HepG2 (cell line): ENCODE results near the gene C17orf75. TPM values are rescaled to one million over a fixed set of nuclear protein-coding genes. Genes with fewer than 3 reads are reported as not detected.

Experiments used
- ARNT2 ChIP-seq: sonication (generic); formaldehyde crosslinking; IDR thresholded peaks from 2 replicates; pipeline ENCODE4 v1.8.0; 2022; ENCODE audit warnings: mild to moderate bottlenecking, low read depth, missing genetic modification reagents, moderate library complexity
- ATF7 ChIP-seq, 2 experiments: fragments of 450-650 bp in 1 of 2; sonication (generic) in 1 of 2; formaldehyde crosslinking in 1 of 2; IDR thresholded peaks; 2 replicates each; pipeline versions ENCODE4 v1.4.0 to v1.6.1; 2016 to 2020; ENCODE audit warnings: antibody characterized with exemption in 1 of 2, mild to moderate bottlenecking in 1 of 2, missing genetic modification reagents in 1 of 2
- ELF3 ChIP-seq: IDR thresholded peaks from 2 replicates; pipeline ENCODE4 v1.6.1; 2016; ENCODE audit warnings: missing genetic modification reagents, missing compliant biosample characterization
- HNF4G ChIP-seq, 2 experiments: sonication (generic) in 1 of 2; formaldehyde crosslinking in 1 of 2; IDR thresholded peaks; 2 replicates each; pipeline versions ENCODE4 v1.4.0 to v1.6.1; 2011 to 2020; ENCODE audit warnings: borderline replicate concordance in 2 of 2, low read depth in 2 of 2, mild to moderate bottlenecking in 2 of 2, low read length in 1 of 2, missing genetic modification reagents in 1 of 2, moderate library complexity in 1 of 2
- KDM6A ChIP-seq: IDR thresholded peaks from 2 replicates; pipeline ENCODE4 v1.6.1; 2016; ENCODE audit warnings: low read depth
- KLF6 ChIP-seq: IDR thresholded peaks from 2 replicates; pipeline ENCODE4 v1.8.0; 2016; ENCODE audit warnings: missing biosample characterization, missing genetic modification reagents
- MAF1 ChIP-seq: sonication (generic); formaldehyde crosslinking; IDR thresholded peaks from 2 replicates; pipeline ENCODE4 v1.5.0; 2020; ENCODE audit warnings: missing genetic modification reagents, borderline replicate concordance
- MAFK ChIP-seq, 2 experiments: IDR thresholded peaks in 1 of 2; conservative IDR thresholded peaks in 1 of 2; 2 replicates each; pipeline ENCODE4 v1.6.1; 2011; ENCODE audit warnings: improper control_type of control experiment in 2 of 2, low read length in 2 of 2
- MEIS1 ChIP-seq: sonication (generic); formaldehyde crosslinking; IDR thresholded peaks from 2 replicates; pipeline ENCODE4 v1.9.0; 2021; ENCODE audit warnings: mild to moderate bottlenecking, missing genetic modification reagents, moderate library complexity, borderline replicate concordance
- MYC ChIP-seq: sonication (generic); formaldehyde crosslinking; IDR thresholded peaks from 2 replicates; pipeline ENCODE4 v1.9.0; 2021; ENCODE audit warnings: missing genetic modification reagents, borderline replicate concordance
- PRMT3 ChIP-seq: sonication (generic); formaldehyde crosslinking; IDR thresholded peaks from 2 replicates; pipeline ENCODE4 v1.8.1; 2022; ENCODE audit warnings: low read depth, mild to moderate bottlenecking, moderate library complexity, missing genetic modification reagents, borderline replicate concordance
- SAP130 ChIP-seq: IDR thresholded peaks from 2 replicates; pipeline ENCODE4 v1.6.1; 2016; ENCODE audit warnings: low read depth
- TMF1 ChIP-seq: sonication (generic); formaldehyde crosslinking; IDR thresholded peaks from 2 replicates; pipeline ENCODE4 v1.8.1; 2022; ENCODE audit warnings: low read depth, missing genetic modification reagents
- U2AF2 ChIP-seq: fragments of 200-400 bp; formaldehyde crosslinking; IDR thresholded peaks from 2 replicates; pipeline ENCODE4 v1.6.1; 2017; ENCODE audit warnings: low read depth, mild to moderate bottlenecking, low read length
- ZNF17 ChIP-seq: sonication (generic); formaldehyde crosslinking; IDR thresholded peaks from 2 replicates; pipeline ENCODE4 v1.5.0; 2020; ENCODE audit warnings: mild to moderate bottlenecking, missing genetic modification reagents
- ZNF260 ChIP-seq: sonication (generic); formaldehyde crosslinking; IDR thresholded peaks from 2 replicates; pipeline ENCODE4 v1.4.0; 2020; ENCODE audit warnings: missing genetic modification reagents, low read depth, mild to moderate bottlenecking, borderline replicate concordance
- ZNF30 ChIP-seq: sonication (generic); formaldehyde crosslinking; IDR thresholded peaks from 2 replicates; pipeline ENCODE4 v1.5.0; 2020; ENCODE audit warnings: mild to moderate bottlenecking, missing genetic modification reagents
- ZNF333 ChIP-seq: sonication (generic); formaldehyde crosslinking; IDR thresholded peaks from 2 replicates; pipeline ENCODE4 v1.4.0; 2020; ENCODE audit warnings: mild to moderate bottlenecking, missing genetic modification reagents, borderline replicate concordance
- ZNF343 ChIP-seq: sonication (generic); formaldehyde crosslinking; IDR thresholded peaks from 2 replicates; pipeline ENCODE4 v1.4.0; 2020; ENCODE audit warnings: mild to moderate bottlenecking, missing genetic modification reagents
- ZNF430 ChIP-seq: sonication (generic); formaldehyde crosslinking; IDR thresholded peaks from 2 replicates; pipeline ENCODE4 v1.9.0; 2021; ENCODE audit warnings: mild to moderate bottlenecking, missing genetic modification reagents
- polyA plus RNA-seq, 8 experiments: library from polyadenylated mRNA; depleted of rRNA in 3 of 8; stranded (reverse) in 7 of 8; unstranded in 1 of 8; fragments of >200 nt; fragmentation: Illumina TruSeq in 4 of 8; extraction: Trizol in 4 of 8; gene quantifications; 2 replicates each; pipeline versions ENCODE4 v1.2.1 to v1.2.3, GENCODE V29; 2011 to 2016; ENCODE audit warnings: low read depth in 4 of 8, missing spikeins in 1 of 8, mixed read lengths in 1 of 8; ENCODE audit not compliant: insufficient read depth in 1 of 8
- total RNA-seq, 5 experiments: library from RNA; depleted of rRNA; stranded (reverse); fragments of >200 nt; fragmentation: Illumina TruSeq; extraction: Trizol; gene quantifications; 2 replicates each; pipeline ENCODE4 v1.2.3, GENCODE V29; 2016; ENCODE audit warnings: low read depth in 1 of 5
- TF ChIP-seq, protein P1 (sequence below): sonication (generic); formaldehyde crosslinking; IDR thresholded peaks from 2 replicates; pipeline ENCODE4 v1.5.1; 2020; ENCODE audit warnings: mild to moderate bottlenecking, missing genetic modification reagents, moderate library complexity
- TF ChIP-seq, protein P2 (sequence below): sonication (generic); formaldehyde crosslinking; IDR thresholded peaks from 2 replicates; pipeline ENCODE4 v1.4.0; 2020; ENCODE audit warnings: missing genetic modification reagents, borderline replicate concordance
- TF ChIP-seq, protein P3 (sequence below): sonication (generic); formaldehyde crosslinking; IDR thresholded peaks from 2 replicates; pipeline ENCODE4 v1.4.0; 2020; ENCODE audit warnings: missing genetic modification reagents

The C17orf75 gene
- total and polyA plus RNA-seq, 2 of the 13 experiments (the other 11 are each of a cell fraction or from before 2014, with no cell fraction given) = 16.2 to 33.0 TPM

DNA sequence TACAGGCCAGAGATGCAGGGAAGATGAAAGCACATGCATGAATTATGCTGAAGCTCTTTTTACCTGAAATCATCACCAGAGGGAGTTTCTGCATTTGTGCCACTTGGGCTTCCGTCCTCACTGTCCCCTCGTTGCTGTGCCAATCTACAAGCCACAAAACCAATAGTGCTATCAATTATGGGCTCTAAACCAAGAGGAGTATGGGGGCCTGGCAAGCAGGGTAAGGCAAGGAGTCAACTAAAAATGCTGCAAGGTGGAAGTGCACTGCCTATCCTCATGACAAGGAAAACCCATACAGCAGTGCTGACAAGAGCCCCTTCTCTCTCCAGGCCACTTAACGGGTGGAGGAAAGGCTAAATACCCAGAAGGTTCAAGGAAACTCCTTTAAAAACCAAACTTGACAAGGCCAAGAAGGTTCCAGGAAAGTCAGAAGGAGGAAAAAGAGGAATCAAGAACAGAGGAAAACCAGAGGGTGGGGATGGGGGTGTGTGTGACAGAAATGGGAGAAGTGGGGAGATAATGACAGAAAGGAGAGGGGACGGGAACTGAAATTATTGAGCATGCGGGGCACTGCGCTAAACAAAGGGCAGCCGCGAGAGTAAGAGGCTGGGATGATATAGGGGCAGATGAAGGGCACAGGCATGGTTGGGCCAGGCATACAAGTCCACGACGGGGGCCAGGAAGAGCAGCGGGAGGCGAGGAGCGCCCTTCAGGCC, 674 bp downstream of the C17orf75 start (continued):
- TF ChIP-seq, protein P1, sequence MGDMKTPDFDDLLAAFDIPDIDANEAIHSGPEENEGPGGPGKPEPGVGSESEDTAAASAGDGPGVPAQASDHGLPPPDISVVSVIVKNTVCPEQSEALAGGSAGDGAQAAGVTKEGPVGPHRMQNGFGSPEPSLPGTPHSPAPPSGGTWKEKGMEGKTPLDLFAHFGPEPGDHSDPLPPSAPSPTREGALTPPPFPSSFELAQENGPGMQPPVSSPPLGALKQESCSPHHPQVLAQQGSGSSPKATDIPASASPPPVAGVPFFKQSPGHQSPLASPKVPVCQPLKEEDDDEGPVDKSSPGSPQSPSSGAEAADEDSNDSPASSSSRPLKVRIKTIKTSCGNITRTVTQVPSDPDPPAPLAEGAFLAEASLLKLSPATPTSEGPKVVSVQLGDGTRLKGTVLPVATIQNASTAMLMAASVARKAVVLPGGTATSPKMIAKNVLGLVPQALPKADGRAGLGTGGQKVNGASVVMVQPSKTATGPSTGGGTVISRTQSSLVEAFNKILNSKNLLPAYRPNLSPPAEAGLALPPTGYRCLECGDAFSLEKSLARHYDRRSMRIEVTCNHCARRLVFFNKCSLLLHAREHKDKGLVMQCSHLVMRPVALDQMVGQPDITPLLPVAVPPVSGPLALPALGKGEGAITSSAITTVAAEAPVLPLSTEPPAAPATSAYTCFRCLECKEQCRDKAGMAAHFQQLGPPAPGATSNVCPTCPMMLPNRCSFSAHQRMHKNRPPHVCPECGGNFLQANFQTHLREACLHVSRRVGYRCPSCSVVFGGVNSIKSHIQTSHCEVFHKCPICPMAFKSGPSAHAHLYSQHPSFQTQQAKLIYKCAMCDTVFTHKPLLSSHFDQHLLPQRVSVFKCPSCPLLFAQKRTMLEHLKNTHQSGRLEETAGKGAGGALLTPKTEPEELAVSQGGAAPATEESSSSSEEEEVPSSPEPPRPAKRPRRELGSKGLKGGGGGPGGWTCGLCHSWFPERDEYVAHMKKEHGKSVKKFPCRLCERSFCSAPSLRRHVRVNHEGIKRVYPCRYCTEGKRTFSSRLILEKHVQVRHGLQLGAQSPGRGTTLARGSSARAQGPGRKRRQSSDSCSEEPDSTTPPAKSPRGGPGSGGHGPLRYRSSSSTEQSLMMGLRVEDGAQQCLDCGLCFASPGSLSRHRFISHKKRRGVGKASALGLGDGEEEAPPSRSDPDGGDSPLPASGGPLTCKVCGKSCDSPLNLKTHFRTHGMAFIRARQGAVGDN (CRISPR knock-in tag) = no peak
- TF ChIP-seq, protein P2, sequence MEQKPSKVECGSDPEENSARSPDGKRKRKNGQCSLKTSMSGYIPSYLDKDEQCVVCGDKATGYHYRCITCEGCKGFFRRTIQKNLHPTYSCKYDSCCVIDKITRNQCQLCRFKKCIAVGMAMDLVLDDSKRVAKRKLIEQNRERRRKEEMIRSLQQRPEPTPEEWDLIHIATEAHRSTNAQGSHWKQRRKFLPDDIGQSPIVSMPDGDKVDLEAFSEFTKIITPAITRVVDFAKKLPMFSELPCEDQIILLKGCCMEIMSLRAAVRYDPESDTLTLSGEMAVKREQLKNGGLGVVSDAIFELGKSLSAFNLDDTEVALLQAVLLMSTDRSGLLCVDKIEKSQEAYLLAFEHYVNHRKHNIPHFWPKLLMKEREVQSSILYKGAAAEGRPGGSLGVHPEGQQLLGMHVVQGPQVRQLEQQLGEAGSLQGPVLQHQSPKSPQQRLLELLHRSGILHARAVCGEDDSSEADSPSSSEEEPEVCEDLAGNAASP (CRISPR knock-in tag) = 0 out of 2 replicates have a peak, but pooled peaks have one; percentile 23
- TF ChIP-seq TMF1 (CRISPR knock-in tag) (no peak), HNF4G (IDR thresholded peaks at IDR 0.05; ENCODE audit: borderline replicate concordance, low read depth, low read length) (no peak), HNF4G (CRISPR knock-in tag; IDR thresholded peaks at IDR 0.05; ENCODE audit: borderline replicate concordance, low read depth) (peak; percentile 46; the same call in 1 of the 2 replicates), ZNF333 (no peak), ARNT2 (no peak), ZNF430 (CRISPR knock-in tag) (0 out of 2 replicates have a peak, but pooled peaks have one; percentile 20), MAFK (conservative IDR thresholded peaks at IDR 0.05 in 1 of 2, IDR thresholded peaks at IDR 0.05 in 1 of 2; ENCODE audit: low read length in 2 of 2) (no peak), ATF7 (IDR thresholded peaks at IDR 0.05) (no peak), ATF7 (CRISPR knock-in tag; IDR thresholded peaks at IDR 0.05) (no peak), KDM6A (CRISPR knock-in tag) (no peak), MEIS1 (no peak), PRMT3 (CRISPR knock-in tag) (0 out of 2 replicates have a peak, but pooled peaks have one; percentile 35), ZNF260 (CRISPR knock-in tag) (no peak), ZNF30 (CRISPR knock-in tag) (no peak), SAP130 (CRISPR knock-in tag) (0 out of 2 replicates have a peak, but pooled peaks have one; percentile 45), ELF3 (CRISPR knock-in tag) (peak; percentile 12; the same call in 1 of the 2 replicates), MAF1 (no peak), KLF6 (no peak), MYC (CRISPR knock-in tag) (no peak), U2AF2 (no peak), ZNF17 (CRISPR knock-in tag) (no peak), ZNF343 (CRISPR knock-in tag) (no peak)
- TF ChIP-seq, protein P3, sequence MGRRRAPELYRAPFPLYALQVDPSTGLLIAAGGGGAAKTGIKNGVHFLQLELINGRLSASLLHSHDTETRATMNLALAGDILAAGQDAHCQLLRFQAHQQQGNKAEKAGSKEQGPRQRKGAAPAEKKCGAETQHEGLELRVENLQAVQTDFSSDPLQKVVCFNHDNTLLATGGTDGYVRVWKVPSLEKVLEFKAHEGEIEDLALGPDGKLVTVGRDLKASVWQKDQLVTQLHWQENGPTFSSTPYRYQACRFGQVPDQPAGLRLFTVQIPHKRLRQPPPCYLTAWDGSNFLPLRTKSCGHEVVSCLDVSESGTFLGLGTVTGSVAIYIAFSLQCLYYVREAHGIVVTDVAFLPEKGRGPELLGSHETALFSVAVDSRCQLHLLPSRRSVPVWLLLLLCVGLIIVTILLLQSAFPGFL = no peak
